Right atrium auricular region (tissue), 2 donors: Measurements from ENCODE around the gene ARL3. TPM values are rescaled to one million over a fixed set of nuclear protein-coding genes. Genes with fewer than 3 reads are reported as not detected.
"Not testable (repeated sequence)": the region's sequence is repeated elsewhere in the genome, so short reads cannot be mapped to it uniquely, and the experiment has no call there.

Experiments
- DNase-seq: peaks from one replicate; pipeline ENCODE4 v3.0.0-alpha.2; 2019; ENCODE audit warnings: low spot score
- H3K27ac ChIP-seq, 2 donors: fragments of 200-600 bp; sonication (generic); 1 replicate in 1 of 2; 2 replicates in 1 of 2; pipeline ENCODE4 v1.5.1; 2016 to 2019
- H3K27me3 ChIP-seq, 2 donors: fragments of 200-600 bp; sonication (generic); one replicate each; pipeline versions ENCODE4 v1.5.1 to v1.6.0; 2017 to 2019
- H3K36me3 ChIP-seq: fragments of 200-600 bp; sonication (generic); one replicate; pipeline ENCODE4 v1.5.1; 2016
- H3K4me1 ChIP-seq, 2 donors: fragments of 200-600 bp; sonication (generic); one replicate each; pipeline versions ENCODE4 v1.5.1 to v1.6.0; 2017 to 2019
- H3K4me3 ChIP-seq, 2 donors: fragments of 200-600 bp; sonication (generic); 1 replicate in 1 of 2; 2 replicates in 1 of 2; pipeline ENCODE4 v1.5.1; 2017 to 2019; ENCODE audit warnings: mild to moderate bottlenecking in 1 of 2, moderate library complexity in 1 of 2
- H3K9me3 ChIP-seq, 2 donors: fragments of 200-600 bp; sonication (generic); one replicate each; pipeline ENCODE4 v1.5.1; 2019
- CTCF ChIP-seq, 2 donors: fragments of 200-600 bp; sonication (generic); IDR thresholded peaks; one replicate each; pipeline ENCODE4 v1.5.1; 2019; ENCODE audit warnings: antibody characterized with exemption in 2 of 2
- total RNA-seq, 2 donors: library from RNA; depleted of rRNA; stranded (reverse); fragments of >200 nt; gene quantifications; one replicate each; pipeline ENCODE4 v1.1.0, GENCODE V29; 2016

ARL3 gene
- total RNA-seq, 2 donors from 2014 or later = 5.7 to 6.4 TPM

- Histone ChIP-seq H3K9me3 (no peaks in the 10 kb centered on the region), H3K4me3 (no peak overlapping the region), H3K27me3 (no peaks in the 10 kb centered on the region), H3K36me3 (no peaks in the 10 kb centered on the region), H3K4me1 (peaks cover 0 to 11% of the 10 kb centered on the region in 2 donors), H3K27ac (no peak overlapping the region)
- DNase-seq = no peak
- no peak for TF ChIP-seq CTCF (IDR thresholded peaks at IDR 0.05)
These were observed 6.6 kb upstream of the ARL3 start for GRCh38 chr10:102720775-102721301.

GRCh38 chr10:102720337-102720736, 6.1 kb upstream of the ARL3 start:
- H3K27me3 ChIP-seq = no peaks in the 10 kb centered on the region
- H3K4me3 ChIP-seq = no peak overlapping the region
- no peak overlapping the region for H3K27ac ChIP-seq
- TF ChIP-seq CTCF (IDR thresholded peaks at IDR 0.05) = no peak
- no peaks in the 10 kb centered on the region for H3K9me3 ChIP-seq
- no peak for DNase-seq
- H3K36me3 ChIP-seq = no peaks in the 10 kb centered on the region
- H3K4me1 ChIP-seq = peaks cover 0 to 12% of the 10 kb centered on the region in 2 donors

- no peaks in the 10 kb centered on the region for H3K9me3 ChIP-seq
- peak overlapping the region; percentile 16 to 40 for H3K27ac ChIP-seq
- H3K27me3 ChIP-seq = no peaks in the 10 kb centered on the region
- H3K4me3 ChIP-seq = no peak overlapping the region
- peaks cover 0 to 22% of the 10 kb centered on the region in 2 donors for H3K4me1 ChIP-seq
- TF ChIP-seq CTCF (IDR thresholded peaks at IDR 0.05) = no peak
- no peak for DNase-seq
- H3K36me3 ChIP-seq = no peaks in the 10 kb centered on the region
These were observed 4.0 kb upstream of the ARL3 start for GRCh38 chr10:102718220-102718619.

- not testable (repeated sequence) for H3K27ac ChIP-seq, H3K9me3 ChIP-seq, H3K27me3 ChIP-seq, H3K4me3 ChIP-seq, DNase-seq, H3K36me3 ChIP-seq
- H3K4me1 ChIP-seq = peaks cover 0 to 29% of the 10 kb centered on the region in 2 donors
These were observed 2.8 kb upstream of the ARL3 start for GRCh38 chr10:102716900-102717565.

- Histone ChIP-seq H3K36me3 (no peaks in the 10 kb centered on the region), H3K27me3 (no peaks in the 10 kb centered on the region), H3K27ac (no peak overlapping the region), H3K4me3 (no peak overlapping the region), H3K4me1 (peaks cover 0 to 29% of the 10 kb centered on the region in 2 donors), H3K9me3 (no peaks in the 10 kb centered on the region)
- DNase-seq = peak; percentile 2
- no peak for TF ChIP-seq CTCF (IDR thresholded peaks at IDR 0.05)
These were observed 1.7 kb upstream of the ARL3 start for GRCh38 chr10:102715880-102716279.

- Histone ChIP-seq H3K4me1 (peaks cover 0 to 38% of the 10 kb centered on the region in 2 donors), H3K4me3 (peak within 1 kb of the TSS; percentile 79 to 83), H3K27me3 (no peaks in the 10 kb centered on the region), H3K9me3 (no peaks in the 10 kb centered on the region), H3K36me3 (no peaks in the 10 kb centered on the region), H3K27ac (peak within 1 kb of the TSS; percentile 85 to 88)
- no peak for TF ChIP-seq CTCF (IDR thresholded peaks at IDR 0.05)
- DNase-seq = peak; percentile 53
These were observed 641 bp upstream of the ARL3 start, which contains the start of gene SFXN2 for GRCh38 chr10:102714621-102715455. Gene SFXN2 (plus strand): TSS chr10:102714636. CDS start chr10:102726637, 12,001 bp downstream.
